Loucy (cell line): ENCODE results near the gene FMO4.

Experiments used
- CTCF ChIP-seq: fragments of 200-600 bp; sonication (generic); conservative IDR thresholded peaks from 2 replicates; pipeline ENCODE4 v1.5.1; 2014; ENCODE audit warnings: mild to moderate bottlenecking, antibody characterized with exemption, low read length
- EZH2phosphoT487 ChIP-seq: fragments of 200-600 bp; IDR thresholded peaks from 2 replicates; pipeline ENCODE4 v1.6.1; 2018; ENCODE audit warnings: antibody characterized with exemption, mild to moderate bottlenecking, moderate library complexity, borderline replicate concordance

- TF ChIP-seq EZH2phosphoT487 (no peak), CTCF (no peak)
These were observed 23.4 kb upstream of the FMO4 start for GRCh38 chr1:171290621-171291020.
